ENCODE results near the gene EFCAB14.
"Not testable (repeated sequence)": the region's sequence is repeated elsewhere in the genome, so short reads cannot be mapped to it uniquely, and the experiment has no call there.

The EFCAB14 gene

DNA sequence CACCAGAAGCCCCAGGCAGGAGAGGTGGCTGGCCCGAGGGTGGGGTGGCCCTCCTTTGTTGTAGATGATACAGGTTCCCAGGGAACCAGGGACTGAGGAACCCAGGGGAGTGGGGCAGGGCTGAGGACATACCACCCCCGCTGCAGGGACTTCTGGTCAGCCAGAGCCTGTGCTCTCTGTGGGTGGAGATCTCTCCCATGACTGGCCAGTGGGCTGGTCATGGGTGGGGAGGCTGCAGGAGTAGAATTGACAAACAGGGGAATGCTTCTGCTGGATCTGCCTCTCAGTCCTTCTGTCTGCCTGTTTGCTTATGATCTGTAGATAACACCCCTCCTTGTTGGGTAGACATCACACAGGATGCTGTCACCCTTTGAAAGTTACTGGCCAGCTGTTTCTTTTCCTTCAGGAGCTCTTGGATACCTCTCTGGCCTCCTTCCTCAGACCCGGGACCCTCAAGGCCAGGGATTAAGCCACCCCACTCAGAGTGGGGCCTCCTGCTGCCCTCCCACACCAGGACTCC lies 2.8 kb upstream of the EFCAB14 start:
- no peak for DNase-seq

DNA sequence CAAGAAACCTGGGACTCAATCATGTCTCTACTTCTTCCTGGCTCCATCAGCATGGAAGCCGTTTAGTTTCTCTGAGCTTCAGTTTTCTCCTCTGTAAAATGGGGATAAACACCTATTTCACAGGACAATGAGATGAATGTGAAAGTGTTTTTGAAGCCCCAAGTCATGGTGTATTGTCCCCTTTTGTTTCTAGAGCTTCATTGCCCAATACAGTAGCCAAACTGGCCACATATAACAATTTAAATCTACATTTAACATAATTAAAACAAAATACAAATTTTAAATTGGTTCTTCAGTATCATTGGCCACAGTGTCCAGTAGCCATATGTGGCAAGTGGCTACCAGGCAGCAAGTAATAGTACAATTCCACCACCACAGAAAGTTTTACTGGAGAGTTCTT lies 2.3 kb upstream of the EFCAB14 start:
- DNase-seq = no peak

DNA sequence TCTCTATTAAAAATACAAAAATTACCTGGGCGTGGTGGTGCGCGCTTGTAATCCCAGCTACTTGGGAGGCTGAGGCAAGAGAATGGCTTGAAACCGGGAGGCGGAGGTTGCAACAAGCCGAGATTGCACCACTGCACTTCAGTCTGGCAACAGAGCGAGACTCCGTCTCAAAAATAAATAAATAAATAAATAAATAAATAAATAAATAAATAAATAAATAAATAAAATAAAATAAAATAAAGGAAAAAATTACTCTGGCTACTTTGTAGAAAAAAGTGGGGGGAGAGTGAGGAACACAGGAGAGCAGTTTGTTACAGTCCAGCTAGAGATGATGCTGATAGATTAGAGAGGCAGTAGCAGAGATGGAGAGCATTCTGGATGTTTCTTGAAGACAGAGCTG lies 1.4 kb upstream of the EFCAB14 start:
- DNase-seq = not testable (repeated sequence)

DNA sequence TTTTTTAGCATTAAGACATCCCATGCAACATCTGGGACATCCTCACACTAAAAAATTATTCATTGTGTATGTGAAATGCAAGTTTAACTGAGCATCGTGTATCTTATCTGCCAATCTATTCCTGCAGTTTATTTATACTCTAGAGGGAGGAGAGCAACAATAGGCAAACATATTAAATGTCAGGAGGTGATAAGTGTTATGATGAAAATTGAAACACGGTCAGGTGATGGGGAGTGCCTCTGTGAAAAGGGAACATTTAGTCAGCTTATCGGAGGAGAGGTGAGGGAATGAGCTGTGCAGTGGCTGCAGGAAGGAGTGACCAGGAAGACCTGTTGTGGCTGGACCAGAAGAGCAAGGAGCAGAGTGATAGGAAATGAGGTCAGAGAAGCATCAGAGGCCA lies 775 bp upstream of the EFCAB14 start:
- no peak for DNase-seq

DNA sequence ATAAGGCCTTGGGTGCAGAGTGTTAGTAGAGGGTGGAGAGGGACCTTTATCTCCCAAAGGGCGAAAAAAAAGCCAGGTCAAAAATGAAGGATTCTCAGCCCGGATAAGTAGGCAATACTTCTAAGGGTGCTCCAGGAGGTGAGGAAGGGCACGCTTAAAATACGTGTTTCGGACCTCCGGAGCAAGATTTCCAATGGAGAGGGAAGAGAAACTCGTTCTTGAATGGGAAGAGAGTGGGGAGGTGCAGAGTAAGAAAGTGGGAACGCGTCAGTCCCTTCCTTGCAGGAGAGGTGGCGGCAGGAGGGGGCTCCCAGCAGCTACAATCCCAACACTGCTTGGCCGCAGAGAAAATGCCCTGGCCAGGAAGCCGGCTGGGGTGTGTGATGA lies 581 bp downstream of the EFCAB14 start:
- no peak for DNase-seq

DNA sequence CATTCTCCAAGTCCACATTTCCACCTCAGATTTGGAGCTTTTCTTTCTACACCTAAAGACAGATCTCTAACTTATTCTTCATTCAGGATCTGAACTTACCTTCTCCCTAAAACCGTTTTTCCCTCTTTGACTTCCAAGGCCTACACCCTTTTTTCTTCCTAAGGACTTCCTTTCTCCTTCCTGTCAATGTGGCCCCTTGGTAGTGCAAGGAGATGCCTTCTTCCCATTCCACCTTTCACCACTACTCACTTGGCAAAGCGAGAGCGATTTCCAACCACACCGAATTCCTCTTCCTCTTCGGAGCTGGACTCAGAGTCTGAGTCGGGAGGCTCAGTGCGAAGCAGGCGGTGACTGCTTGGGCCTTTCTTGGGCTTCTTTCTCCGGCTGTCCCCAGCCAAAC lies 1.3 kb downstream of the EFCAB14 start:
- DNase-seq = no peak

DNA sequence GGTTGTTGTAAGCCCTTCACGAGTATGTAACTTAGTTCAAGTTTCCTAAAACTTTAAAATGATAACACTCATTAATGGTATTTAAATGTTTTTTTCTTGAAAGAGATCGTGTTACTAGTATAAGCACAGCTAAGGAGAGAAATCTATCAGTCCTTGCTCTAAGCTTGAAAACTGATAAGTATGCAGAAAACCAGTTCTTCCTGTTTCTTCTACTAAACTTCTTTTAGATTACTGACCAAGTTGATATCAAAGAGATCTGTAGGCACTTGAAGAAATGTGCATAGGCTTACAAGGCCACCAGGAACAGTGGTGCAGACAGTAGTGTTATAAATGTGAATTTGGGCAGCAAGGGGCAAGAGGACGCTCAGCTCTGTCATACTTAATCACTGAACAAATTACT lies 3.9 kb downstream of the EFCAB14 start:
- DNase-seq = no peak

DNA sequence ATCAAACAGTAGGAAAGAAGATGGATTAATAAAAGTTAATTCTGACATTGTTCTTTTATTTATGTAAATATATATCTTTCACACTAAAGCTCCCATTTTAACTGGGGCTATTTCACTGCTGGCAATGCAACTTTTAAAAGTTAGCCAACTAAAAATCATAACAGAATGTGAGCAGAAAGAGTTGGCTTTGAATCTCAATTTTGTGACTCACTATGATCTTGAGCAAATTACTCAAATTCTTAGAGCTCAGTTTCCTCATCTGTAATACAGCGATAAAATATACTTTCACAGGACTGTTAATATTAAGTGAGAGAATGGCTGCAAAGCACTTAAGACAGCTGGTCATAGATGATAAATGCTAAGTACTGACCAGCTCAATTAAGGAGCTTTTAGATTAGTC lies 10.8 kb downstream of the EFCAB14 start:
- DNase-seq = no peak

DNA sequence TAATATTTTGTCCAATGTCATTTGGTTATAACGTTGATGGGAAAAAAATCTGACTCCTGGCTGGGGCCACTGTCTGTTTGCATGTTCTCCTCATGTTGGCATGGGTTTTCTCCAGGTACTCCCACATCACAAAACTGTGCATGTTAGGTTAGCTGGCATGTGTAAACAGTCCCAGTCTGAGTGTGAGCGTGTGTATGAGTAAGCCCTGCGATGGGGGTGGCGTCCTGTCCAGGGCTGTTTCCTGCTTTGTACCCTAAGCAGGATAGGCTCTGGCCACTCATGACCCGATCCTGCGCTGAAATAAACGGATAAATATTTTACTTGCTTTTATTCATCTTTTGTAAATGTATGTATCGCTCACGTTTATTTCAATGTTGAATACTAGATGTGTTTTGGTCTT lies 13.5 kb downstream of the EFCAB14 start:
- DNase-seq = no peak

DNA sequence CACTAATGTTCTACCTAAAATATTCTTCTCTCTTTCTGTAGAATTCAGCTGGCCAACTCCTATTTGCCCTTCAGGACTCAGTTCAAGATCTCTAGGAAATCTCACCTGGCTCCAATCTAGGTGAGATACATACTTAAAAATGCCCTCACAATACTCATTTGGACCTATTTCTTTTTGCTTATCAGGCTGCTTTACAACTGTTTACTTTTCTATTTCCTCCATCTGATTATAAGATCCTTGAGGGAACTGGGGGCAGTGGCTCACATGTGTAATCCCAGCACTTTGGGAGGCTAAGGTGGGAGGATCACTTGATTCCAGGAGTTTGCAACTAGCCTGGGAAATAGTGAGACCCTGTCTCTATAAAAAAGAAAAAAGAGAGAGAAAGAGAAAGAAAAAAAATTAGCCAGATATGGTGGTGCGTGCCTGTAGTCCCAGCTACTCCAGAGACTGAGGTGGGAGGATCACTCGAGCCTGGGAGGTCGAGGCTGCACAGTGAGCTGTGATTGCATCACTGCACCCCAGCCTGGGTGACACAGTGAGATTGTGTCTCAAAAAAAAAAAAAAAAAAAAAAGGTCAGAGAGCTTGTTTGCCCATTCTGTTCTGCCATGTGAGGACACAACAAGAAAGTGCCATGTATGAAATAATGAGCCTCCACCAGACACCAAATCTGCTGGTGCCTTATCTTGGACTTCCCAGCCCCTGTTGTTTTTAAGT lies 14.8 kb downstream of the EFCAB14 start:
- DNase-seq = no peak

DNA sequence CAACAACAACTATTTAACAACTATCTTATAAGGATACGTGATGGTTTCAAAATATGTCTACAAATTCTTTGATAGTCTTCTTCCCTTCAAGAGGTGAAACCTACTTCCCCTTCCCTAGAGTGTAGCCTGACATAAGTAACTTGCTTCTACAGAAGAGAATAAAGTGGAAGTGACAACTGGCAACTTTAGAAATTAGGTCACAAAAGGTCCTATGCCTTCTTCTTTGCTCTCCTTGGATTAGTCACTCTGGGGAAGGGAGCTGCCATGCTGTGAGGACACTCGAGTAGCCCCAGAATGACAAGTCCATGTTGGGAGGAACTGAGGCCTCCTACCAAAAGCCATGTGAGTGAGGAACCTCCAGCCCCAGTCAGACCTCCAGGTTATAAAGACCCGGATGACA lies 19.2 kb downstream of the EFCAB14 start:
- no peak for DNase-seq

DNA sequence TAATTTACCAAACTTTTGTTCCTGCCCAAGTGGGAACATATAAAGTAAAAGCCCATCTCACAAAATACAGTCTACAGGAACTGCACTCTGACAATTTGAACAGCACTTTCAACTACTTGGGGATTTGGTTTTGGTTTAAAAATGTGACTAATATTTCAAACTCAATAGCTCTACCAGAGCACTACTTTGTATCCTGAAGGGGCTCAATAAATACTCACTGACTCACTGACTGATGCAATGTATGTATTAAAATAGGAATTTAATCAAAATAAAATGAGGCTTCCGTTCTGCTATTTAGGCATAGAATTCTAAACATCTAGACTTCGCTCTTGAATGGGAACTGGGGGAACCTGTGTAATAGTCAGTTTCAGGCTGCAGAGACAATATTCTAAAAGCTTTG lies 21.9 kb downstream of the EFCAB14 start:
- DNase-seq = no peak

DNA sequence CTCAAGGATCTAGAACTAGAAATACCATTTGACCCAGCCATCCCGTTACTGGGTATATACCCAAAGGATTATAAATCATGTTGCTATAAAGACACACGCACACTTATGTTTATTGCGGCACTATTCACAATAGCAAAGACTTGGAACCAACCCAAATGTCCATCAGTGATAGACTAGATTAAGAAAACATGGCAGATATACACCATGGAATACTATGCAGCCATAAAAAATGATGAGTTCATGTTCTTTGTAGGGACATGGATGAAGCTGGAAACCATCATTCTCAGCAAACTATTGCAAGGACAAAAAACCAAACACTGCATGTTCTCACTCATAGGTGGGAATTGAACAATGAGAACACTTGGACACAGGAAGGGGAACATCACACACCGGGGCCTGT lies 24.2 kb downstream of the EFCAB14 start:
- DNase-seq = not testable (repeated sequence)

DNA sequence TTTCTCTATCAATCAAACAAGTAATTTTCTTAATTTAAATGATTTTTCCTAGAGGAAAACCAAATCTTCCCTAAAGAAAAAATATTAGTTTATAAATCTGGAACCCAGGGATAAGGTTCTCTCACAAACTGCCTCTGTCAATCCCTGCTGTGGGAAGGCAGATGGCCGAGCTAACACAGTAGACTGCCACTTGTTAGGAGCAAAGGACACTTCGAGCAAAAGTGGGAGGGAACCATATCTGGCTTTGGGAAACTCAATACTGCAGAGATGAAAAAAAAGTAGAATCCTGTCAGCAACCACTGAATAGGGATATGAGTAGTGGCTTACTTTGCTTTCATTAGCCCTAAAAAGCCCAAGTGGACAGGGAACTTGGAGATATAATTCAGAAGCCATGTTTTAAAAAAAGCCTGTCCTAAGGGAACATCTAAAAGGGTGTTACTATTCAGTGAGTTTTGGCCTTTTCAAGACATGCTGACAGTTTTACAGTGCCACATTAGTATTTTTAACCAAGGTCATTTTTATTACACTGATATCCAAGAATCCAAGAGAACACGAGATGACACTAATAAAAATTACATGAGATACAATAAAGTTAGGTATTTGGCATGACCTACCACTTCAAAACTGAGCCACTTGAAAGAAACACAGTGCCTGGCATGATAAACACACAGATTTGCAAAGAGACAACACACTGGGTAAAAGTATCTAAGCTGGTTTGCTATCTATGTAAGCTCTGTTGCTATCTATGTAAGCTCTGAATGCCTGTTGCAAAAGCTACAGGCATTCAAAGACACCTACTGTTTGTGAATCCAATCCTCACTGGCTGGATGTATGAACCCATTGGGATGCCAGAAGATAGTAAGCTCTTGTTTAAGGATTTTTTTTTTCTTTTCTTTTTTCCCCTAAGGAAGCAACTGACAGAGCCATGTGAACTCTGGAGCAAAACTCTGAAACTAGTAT lies 25.8 kb downstream of the EFCAB14 start:
- DNase-seq = no peak

DNA sequence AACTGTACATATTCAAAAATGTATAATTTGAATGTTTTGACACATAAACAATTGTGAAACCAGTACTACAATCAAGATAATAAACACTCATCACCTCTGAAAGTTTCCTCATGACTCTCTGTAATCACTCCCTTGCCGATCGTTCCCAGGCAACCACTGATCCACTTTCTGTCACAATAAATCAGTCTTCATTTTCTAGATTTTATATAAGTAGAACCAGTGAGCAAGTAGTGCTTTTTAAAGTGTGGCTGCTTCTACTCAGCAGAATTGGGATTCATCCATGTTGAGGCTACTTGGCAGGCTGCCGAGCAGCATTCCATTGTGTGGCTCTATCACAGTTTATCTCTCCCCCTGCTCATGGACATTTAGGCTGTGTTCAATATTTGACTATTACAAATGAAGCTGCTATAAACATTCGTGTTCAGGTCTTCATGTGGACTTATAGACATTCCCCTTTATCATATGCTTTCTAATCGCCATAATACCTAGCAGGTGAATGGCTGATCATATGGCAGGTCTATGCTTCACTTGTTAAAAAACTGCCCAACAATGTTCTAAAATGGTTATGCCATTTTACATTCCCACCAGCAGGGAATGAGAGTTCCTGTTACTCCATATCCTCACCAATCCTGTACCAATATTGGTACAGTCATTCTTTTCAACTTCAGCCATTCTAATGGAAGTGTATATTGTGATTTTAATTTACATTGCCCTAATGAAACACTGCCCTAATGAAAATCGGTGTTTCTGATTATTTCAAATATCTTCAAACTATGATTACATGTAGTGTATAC lies 26.7 kb downstream of the EFCAB14 start:
- DNase-seq = no peak

DNA sequence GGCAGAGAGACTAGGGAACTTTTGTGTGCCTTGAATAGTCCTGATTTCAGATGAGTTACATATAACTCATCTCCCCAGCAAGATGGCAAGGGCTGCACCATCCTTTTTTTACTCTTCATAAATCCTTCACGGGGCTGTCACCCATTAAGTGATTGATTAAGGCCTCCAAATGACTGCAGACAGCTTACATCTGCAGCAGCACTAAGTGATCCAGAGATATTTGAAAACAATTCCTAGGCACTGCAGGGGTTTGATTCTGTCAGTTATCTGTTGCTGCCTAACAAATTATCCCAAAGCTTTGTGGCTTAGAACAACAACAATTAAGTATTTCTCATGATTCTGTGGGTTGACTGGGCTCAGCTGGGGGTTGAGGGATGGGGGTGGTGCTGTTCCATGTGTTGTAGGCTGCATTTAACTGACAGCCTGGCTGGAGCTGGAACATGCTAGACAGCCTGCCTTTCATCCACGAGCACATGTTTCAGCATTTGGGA lies 27.9 kb downstream of the EFCAB14 start:
- no peak for DNase-seq

DNA sequence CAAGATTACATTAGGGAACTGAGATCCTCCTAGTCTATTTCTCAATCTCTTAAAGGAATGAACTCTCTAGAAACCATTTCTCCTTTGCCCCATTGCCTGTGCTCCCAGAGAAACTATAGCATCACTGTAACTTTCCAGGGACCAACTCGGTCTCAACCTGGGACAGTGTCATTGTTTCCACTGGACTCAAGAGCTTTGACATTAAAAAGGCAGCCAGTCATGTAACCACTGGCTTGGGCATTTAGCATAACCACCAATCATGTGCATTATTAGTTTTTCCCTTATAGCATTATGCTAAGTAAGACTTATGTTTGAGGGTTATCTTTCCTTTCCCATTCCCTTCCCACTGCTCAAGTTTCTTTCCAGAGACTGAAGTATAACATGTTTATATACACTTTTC lies 29.0 kb downstream of the EFCAB14 start:
- no peak for DNase-seq

DNA sequence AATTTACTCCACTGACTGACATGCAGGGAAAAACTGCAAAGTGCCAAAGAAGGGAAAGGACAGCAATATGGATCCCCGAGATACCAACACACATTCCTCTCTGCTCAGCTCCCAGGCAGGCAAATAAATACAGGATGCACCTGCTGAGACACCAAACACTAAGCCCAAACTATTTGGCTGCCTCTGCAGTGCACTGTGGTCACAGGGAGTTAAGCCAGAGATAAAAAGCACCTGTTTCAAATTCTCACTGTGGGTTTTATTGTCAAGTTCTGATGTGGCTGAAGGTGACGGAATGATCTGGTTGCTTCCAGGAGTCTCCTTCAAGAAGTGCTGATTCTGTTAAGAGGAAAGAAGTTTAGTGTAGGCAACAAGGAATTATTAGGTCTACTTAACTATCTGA lies 29.6 kb downstream of the EFCAB14 start:
- DNase-seq = no peak

DNA sequence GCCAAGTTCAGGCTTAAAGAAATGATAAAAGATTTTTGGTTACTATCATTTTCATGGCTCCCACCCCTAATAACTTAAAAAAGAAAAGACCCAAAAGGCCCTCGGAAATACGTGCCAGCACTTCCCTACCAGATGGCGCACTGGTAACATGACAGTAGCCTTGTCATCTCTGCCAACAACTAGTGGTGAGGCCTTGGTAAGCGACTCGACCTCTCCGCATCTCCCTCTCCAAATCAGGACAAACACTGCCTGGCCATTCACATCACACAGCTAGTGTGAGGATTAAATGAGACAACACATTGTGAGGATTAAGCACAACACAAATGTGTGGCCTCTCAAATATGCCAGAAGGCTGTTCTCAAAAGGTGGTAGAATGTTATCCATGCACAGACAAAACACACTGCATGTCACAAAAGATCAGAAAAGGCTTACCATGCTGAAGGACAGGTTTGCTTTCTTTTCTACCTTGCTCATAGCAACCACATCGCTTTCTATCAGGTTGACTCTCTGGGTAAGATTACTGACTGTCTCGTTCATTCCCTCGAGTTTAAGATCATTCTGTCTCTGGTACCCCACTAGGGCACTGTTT lies 30.9 kb downstream of the EFCAB14 start:
- DNase-seq = no peak

DNA sequence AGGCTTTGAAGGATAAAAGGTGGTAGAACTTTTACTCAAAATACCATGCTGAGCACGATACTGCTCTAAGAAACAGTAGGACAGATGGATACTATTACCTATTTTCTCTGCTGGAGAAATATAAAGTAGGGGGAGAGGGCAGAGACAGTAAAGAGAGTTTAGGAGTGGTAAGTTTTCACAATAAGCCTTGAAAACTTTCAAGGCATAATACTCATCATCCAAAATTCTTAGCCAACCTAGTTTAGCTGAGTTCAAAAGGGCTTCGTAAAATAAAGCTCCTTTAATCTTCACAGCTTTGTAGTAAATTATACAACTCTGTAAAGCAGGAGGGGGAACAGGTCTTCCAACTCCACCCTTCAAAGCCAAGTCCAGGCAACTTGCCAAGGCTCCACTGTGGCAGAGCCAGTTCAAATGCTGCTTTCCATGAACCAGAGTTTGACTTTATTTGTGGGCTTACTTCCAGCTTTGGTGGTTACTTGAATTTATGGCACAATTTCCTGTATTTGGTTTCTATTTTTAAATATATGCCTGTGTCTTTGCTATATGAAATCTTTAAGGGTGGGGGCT lies 31.7 kb downstream of the EFCAB14 start:
- no peak for DNase-seq

DNA sequence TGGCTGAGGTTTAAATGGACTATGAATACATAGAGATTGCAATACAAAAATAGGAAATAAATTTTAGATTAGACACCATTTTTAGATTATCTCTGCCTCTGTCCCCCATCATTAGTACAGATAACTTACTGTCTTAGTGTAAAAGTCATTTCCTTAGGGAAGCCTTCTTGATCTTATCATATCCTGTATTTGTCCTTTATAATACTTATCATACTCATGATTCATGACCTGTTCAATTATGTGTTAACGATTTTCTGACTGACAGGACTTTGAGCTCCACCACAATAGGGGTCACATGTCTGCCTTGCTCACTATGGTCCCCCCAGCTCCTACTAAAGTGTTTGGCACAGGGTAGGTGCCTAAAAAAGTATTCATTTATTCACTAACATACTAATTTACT lies 32.7 kb downstream of the EFCAB14 start:
- no peak for DNase-seq

DNA sequence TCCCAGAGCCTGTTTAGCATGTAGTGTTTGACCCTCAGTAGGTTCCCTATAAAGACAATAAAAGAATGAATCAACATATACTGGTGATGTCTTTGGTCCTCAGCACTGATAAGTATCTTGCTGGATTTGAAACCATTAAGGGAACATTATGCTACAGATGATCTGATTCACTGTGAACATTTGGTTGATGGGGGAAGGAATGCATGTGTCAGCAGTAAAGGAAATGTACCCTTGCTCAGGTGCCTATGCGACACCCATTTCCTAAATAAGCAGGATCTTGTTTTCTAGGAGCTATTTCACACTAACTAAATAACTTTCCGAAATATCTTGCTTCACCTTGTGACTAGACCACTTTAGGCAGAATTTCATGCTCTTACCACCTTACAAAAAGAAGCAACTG lies 34.2 kb downstream of the EFCAB14 start:
- no peak for DNase-seq
